Measurements from ENCODE around the gene LZTS2. TPM values are rescaled to one million over a fixed set of nuclear protein-coding genes. Genes with fewer than 3 reads are reported as not detected.
"Not testable (repeated sequence)": the region's sequence is repeated elsewhere in the genome, so short reads cannot be mapped to it uniquely, and the experiment has no call there.

Gene LZTS2
- 10 to 100 TPM; 43.9 to 47.7 TPM for total RNA-seq
- long read RNA-seq, full-length matches to known transcripts: 11 of 24 reads
- long read RNA-seq, partial matches to known transcripts: 8 of 24 reads
- long read RNA-seq, other reads (novel, unspliced or antisense): 5 of 24 reads

DNA sequence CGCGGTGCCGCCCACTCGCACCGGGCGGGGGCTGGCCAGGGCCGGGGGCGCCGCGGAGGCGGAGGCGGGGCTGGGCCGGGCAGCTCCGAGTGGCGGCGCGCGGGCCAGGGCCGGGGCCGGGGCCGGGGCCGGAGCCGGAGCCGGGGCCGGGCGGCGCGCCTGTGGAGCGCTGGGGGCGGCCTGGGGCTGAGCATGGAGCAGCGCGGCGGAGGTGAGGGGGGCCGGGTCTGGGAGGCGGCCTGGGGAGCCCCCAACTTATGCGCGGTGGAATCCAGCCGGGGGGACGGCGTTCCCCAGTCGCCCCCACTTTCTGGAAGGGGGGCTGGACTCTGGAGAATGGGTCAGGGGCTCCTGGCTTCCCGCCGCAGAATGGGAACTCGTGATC lies at the start of gene LZTS2:
Gene LZTS2 (plus strand): TSS at position 67 of the 385 bp plus-strand sequence. CDS start 2,731 bp downstream, outside the sequence.
- ATAC-seq: no peak
- intact Hi-C loops (cut with DNase I): no loop called here
- DNase-seq: no peak

GRCh38 chr10:100960251-100960650 lies 39.4 kb upstream of the LZTS2 start:
- DNase-seq: no peak
- intact Hi-C loops (cut with DNase I): no loop called here
- no peak for ATAC-seq

DNA sequence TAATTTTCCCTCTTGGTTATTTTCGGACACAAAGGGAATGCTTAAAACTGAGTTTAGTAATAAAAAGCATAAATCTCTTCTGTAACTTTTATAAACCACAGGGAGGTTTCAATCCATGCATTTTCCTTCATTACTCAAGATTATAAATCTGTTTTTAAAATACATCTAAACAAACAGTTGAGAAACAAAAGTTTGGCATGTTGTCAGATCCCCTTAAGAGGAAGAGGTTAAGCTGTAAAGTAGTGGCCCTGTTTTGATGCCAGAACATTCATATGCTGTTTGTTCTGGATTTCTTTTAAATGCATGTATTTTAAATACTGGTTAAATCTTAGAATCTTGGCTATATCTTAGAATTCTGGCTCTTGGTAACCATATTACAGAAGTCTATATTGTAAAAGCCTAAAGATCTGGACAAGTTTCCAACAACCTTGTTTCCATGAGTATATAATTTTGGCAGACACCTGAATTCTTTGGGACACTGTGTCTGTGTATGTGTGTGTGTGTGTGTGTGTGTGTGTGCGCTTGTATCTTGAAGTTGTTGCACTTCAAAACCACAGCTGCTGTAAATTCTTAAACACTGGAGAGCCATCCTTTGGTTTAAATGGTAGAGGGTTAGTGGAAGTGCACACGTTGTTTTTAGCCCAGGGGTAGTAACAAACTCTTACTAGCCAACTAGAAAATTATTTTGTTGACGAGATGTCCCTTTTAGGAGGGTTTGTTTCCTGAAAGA lies 37.1 kb upstream of the LZTS2 start:
- DNase-seq: no peak
- intact Hi-C loops (cut with DNase I): no loop called here
- no peak for ATAC-seq

DNA sequence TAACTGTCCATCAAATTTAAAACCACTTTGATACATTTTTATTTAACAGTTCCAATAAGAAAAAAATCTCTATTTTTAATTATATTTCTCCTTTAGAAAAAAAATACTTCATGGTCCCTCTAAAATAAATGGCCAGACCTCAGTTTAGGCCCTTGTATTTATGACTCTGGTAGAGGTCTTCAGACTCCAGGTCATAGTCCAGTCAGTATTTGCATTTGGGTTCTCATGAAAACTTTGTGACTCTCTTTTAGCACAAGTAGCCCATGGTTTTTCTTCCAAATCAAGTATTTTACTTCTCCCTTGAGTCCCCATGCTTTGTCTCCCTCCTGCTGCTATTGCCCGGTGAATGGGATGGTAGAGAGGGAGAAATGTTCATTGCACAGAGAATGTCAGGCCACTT lies 35.8 kb upstream of the LZTS2 start:
- DNase-seq (no peak), ATAC-seq (no peak)
- intact Hi-C loops (cut with DNase I): no loop called here

GRCh38 chr10:100965820-100966219 lies 33.8 kb upstream of the LZTS2 start:
- intact Hi-C loops (cut with DNase I): no loop called here
- ATAC-seq (no peak), DNase-seq (no peak)

- DNase-seq: no peak
- intact Hi-C loops (cut with DNase I): no loop called here
- ATAC-seq: no peak
These were observed 32.7 kb upstream of the LZTS2 start for GRCh38 chr10:100966887-100967286.

DNA sequence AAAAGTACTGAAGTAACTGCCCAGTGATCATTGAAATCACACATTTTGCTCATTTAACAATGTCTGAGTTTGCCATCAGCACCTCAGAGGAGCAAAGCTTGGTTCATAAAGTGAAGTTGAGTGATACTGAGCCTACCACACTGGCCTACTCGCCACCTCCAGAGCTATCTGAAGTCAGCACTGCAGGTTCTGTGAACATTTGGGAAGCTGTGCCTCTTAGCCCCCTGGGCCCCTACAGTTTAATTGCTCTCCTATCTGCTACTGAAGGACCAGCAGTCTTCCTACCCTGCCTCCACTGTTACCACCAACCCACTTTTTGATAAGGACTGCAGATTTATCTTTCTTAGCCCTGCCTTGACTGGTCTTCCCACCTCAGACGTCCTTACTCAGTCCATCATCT lies 32.3 kb upstream of the LZTS2 start:
- intact Hi-C loops (cut with DNase I): no loop called here
- DNase-seq (no peak), ATAC-seq (no peak)

DNA sequence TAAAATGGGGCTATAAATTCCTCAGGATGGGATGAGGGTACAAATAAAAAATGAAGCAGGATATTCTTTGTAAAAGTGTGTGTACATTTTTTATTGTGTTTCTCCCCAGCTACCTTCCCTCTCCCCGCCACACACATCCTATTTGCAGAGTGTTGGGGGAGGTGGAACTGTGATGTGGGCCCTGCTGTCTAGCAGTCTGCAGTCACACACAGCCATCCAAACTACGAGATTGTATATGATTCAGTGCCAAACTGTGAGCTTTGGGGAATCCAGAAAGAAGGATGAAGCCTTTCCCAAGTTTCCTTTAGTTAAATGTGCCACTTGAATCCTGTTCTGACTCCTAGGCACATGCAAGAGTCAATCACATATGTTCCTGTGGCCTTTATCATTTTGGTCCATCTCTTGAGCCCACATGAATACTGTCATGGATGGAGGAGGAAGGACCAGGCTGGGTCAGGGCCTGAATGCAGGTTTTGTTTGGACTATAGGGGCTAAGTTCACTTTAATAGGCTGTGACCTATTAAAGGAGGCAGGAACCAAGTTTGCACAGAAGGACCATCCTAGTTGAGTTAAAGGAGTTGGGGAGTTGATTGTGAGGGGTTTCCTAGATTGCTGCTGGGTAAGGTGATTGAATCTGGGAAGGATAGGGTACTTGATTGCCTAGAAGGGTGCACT lies 31.4 kb upstream of the LZTS2 start:
- DNase-seq (no peak), ATAC-seq (no peak)
- intact Hi-C loops (cut with DNase I): loop anchor here in 1 of 2 donors (2.0 kb wide), 1 partner anchor 45 kb away; no protein-coding TSS in a partner anchor

GRCh38 chr10:100968863-100969186 lies 30.8 kb upstream of the LZTS2 start:
- intact Hi-C loops (cut with DNase I): loop anchor here in 1 of 2 donors (2.0 kb wide), 1 partner anchor 44 kb away; no protein-coding TSS in a partner anchor

DNA sequence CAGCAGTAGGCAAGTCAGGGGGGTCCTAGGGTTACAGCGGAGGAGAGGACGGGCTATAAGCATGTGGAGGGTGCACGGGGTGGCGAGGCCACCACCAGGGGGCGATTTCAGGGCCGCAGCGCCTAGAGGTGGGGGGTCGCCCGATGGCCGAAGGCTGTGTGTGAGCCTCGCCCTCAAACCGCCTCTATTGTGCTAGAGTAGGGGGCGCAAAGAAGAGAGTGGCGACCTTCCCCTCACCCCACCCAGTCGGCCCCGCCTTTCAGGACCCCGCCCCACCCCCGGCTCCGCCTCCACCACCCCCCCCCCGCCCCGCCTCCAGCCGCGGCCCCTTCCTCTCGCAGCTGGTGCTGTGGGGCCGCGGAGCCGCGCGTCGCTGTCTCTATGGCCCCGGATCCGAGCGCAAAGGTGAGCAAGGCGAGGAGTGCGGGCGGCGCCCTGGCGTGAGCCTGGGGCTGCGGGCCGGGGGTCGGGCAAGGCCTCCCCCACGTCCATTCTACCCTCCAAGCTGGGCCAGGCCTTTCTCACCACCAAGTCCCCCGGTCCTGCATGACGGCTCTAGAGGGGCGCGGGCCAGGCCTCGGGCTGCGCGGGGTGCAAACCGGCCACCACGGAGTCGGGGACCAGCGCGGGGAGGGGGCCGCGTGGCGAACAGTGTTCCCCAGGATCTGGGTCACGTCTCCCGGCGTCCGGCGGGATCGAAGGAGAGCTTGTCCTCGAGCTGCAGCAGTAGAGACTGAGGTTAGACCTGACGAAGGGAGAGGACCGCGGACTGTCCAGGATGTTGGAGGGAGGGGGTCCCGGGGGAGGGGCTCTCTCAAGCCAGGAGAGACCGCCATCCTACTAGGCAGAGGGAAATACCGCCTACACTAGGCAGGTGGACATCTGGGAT lies 30.2 kb upstream of the LZTS2 start, which contains the start of gene SEMA4G:
Gene SEMA4G (plus strand): TSS at position 318 of the 889 bp plus-strand sequence. CDS start 3,409 bp downstream, outside the sequence.
- DNase-seq (peak; percentile 54), ATAC-seq (peak; percentile 81 to 84)
- intact Hi-C loops (cut with DNase I): loop anchor here in 1 of 2 donors (2.0 kb wide), 1 partner anchor 43 kb away; no protein-coding TSS in a partner anchor

More at GRCh38 chr10:100968863-100969186, 30.8 kb upstream of the LZTS2 start:
- DNase-seq: no peak
- ATAC-seq: no peak

DNA sequence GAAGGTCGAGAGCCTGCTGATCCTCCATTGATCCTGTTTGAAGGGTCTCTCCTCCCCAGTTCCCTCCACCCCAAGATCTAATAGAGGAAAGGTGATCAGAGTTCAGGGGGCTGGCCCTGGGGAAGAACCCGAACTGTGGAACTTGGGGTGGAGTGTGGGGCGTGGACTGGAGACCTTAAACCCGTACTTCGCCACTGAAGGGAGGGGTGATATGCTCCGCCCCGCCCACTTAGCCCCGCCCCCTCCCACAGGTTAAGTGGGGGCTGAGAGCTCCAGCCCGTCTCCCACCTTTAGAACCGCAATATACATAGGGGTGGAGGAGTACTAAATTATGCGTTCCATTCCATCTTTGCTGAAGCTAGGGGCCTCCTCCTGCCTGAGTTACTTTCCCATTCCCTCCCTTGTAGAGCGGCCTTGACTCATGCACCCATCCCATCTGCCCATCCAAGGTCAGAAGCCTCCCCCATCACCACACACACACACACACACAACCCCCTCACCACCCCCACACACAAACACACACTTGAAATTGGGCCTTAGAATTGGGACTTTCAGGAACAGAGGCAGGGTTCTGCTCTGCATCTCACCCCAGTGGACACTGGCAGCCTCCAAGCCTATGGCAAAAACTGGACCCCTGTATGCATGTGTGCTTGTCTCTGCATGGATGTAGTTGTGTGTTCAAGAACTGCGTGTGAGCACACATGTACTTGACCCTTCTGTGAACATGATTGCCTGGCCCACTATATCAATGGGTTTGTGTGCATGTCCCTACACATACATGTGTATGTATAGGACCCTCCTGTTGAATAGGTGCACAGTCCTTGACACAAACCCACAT lies 29.3 kb upstream of the LZTS2 start:
- ATAC-seq: peak; percentile 21 to 40
- DNase-seq: no peak
- intact Hi-C loops (cut with DNase I): no loop called here

DNA sequence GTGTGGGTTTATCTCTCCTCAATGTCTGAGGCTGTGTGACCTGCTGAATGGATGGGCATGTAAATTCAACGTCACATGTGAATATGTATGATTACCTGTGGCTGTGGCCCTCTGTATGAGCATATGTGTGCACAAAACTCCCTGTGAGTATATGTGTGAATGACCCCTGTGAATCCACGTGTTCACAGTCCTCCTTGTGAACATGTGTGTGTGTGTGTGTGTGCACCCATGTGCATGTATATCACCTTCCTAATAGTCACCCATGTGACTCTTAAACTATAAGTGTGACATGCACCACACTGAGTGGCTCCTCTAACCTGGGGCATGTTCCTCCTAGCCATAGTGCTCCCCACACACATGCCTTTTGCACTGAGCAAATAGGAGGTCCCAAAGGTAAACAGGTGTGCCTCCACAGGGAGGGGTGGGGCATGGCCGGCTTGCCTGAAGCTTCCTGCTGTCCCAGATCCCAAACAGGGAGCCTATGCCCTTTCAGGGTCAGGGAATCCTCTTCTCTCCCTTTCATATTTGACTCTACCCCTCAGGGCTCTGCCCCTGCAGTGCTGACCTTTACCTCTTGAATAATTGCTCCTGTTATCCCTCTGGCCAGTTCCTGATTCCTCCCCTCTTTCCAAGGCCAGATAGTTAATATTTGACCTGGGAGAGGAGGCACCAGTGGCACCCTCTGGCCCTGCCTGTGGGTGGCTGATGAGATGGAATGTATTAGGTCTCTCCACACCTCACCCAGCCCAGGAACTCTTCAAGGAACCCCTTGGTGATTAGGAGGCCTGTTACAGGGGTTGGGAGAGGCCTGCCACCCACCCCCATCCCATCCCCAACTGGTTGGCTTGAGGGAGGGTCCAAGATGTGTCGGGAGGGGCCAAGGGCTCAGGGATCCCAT lies 28.4 kb upstream of the LZTS2 start:
- ATAC-seq: no peak
- intact Hi-C loops (cut with DNase I): no loop called here
- no peak for DNase-seq

DNA sequence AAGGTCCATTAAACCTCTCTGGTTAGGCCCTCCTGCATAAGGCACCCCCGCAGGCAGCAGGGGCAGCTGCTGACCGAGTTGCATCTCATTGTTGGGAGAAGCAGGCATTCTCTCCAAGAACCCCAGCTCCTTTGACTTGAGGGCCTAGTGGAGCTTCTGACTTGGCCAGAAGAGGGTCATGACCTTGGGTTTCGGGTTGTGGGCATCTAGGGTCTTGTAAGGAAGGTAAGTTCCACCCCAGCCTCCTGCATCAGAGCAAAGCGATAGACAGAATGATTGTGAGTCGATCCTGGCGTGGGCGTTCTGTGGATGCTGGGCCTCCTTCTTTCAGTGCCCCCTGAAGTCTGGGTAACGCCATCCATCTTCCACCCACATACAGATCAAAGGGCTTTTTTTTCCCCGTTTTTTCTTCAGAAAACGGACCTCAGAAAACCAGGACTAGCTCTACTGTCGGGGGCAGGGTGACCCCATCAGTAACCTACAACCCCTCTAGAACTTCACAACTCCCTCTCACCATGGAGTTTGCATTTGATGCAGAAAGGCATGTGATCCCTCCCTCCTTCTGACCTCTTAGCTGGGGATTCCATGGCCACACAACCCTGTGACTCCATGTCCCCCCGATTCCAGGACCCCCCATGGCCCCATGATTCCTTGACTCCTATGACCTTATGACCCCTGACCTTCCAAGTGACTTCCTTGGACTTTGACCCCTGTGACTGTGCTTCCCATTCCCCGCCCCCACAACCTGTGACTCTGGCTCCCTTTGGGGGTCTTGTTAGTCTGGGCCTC lies 27.3 kb upstream of the LZTS2 start:
- DNase-seq (no peak), ATAC-seq (no peak)

GRCh38 chr10:100972904-100973535 lies 26.6 kb upstream of the LZTS2 start:
- intact Hi-C loops (cut with DNase I): no loop called here
- DNase-seq (no peak), ATAC-seq (no peak)

More for the DNA sequence above, 27.3 kb upstream of the LZTS2 start:
- intact Hi-C loops (cut with DNase I): no loop called here

- intact Hi-C loops (cut with DNase I): not testable (repeated sequence)
These were observed 24.2 kb upstream of the LZTS2 start for GRCh38 chr10:100975397-100975796.

DNA sequence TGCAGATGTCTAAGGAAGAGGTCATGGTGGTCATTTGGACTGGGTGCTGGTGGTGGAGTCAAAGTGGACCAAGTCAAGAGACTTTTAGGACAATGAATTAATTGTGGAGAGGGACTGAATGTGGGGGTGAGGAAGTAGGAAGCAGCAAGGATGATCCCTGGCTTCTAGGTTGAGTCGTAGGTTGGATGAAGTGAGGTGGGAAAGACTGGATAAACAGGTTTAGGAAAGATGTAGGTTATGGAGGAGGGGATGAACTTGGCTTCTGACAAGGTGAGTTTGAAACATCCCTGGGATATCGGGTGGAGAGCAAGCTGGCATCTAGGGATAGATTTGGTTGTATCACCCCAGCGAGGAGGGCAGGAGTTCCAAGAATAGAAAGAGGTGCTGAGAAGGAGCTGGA lies 22.7 kb upstream of the LZTS2 start:
- DNase-seq: no peak

More at GRCh38 chr10:100975397-100975796, 24.2 kb upstream of the LZTS2 start:
- not testable (repeated sequence) for ATAC-seq, DNase-seq

More for the DNA sequence above, 22.7 kb upstream of the LZTS2 start:
- intact Hi-C loops (cut with DNase I): no loop called here
- no peak for ATAC-seq

Data from left cardiac atrium (tissue), 4 donors.